HG02623 (cell line): ENCODE measurements around the gene NRF1.

Experiments
- ATAC-seq: cut with Tn5 transposase; IDR thresholded peaks from one replicate; pipeline ENCODE4 v1.9.1; 2021; ENCODE audit warnings: moderate library complexity; ENCODE audit not compliant: unreplicated experiment

The NRF1 gene

GRCh38 chr7:129797214-129797789 is 185.8 kb downstream of the NRF1 start:
- no peak for ATAC-seq

GRCh38 chr7:129798616-129799349 is 187.3 kb downstream of the NRF1 start:
- ATAC-seq, result no peak

DNA sequence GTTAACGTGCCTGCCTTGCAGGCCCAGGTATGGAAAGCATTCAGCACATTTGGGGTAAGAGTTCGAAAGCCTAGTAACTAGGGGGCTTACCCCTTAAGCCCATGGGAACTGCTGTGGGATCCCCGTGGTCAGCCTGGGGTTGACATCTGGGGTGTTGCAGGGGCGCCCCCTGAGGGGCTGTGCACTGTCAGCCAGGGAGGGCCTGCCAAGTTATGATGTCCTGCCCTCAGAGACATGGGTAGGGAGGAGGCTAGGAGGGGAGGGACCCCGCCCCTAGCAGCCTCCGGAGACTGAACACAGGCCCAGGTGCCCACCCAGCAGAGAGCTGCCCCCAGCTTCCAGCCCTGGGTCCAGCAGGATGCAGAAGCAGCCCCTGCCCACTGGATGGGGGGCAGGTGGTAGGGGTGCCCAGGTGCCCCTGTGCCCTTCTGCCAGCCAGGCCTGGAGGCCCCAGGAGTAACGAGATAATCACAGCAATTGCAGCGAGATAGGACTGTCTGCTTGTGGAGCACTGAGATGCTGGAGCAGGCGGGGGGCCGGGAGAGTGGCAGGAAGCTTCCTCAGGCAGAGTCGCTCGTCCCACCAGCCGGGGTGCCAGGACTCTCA is 187.9 kb downstream of the NRF1 start:
- ATAC-seq, result no peak

GRCh38 chr7:129800901-129801300 is 189.4 kb downstream of the NRF1 start:
- no peak for ATAC-seq

- ATAC-seq, result no peak
Measured at GRCh38 chr7:129801882-129802281, 190.4 kb downstream of the NRF1 start.

GRCh38 chr7:129803546-129804081 is 192.1 kb downstream of the NRF1 start:
- ATAC-seq, result no peak

GRCh38 chr7:129804111-129804889 is 192.8 kb downstream of the NRF1 start:
- no peak for ATAC-seq

- no peak for ATAC-seq
Measured at GRCh38 chr7:129804890-129805719, 193.6 kb downstream of the NRF1 start.
